Activated CD4-positive, alpha-beta memory T cell treated with anti-CD3 and anti-CD28 coated beads, Interleukin-2, amount 10 ng/mL, durations not matched to agents 7 days and 5 days (primary cell): ENCODE data around the gene OSBP2. TPM values are rescaled to one million over a fixed set of nuclear protein-coding genes. Genes with fewer than 3 reads are reported as not detected.

ENCODE experiments used
- CTCF ChIA-PET: fragments of 350-600 bp; sonication (Branson Sonifier 250); formaldehyde crosslinking; loops from one replicate; lab custom pipeline; 2021; ENCODE audit warnings: antibody characterized with exemption, inconsistent platforms; lab: Charles Lee
- POLR2A ChIA-PET: fragments of 350-600 bp; sonication (Branson Sonifier 250); formaldehyde crosslinking; loops from one replicate; lab custom pipeline; 2021; ENCODE audit warnings: antibody characterized with exemption; lab: Charles Lee
- DNase-seq: peaks from one replicate; pipeline ENCODE4 v3.0.0-alpha.2; 2020
- H3K27ac Mint-ChIP-seq: one replicate; pipeline ENCODE4 v1.8.0; 2021; ENCODE audit warnings: mild to moderate bottlenecking, mixed read lengths
- H3K27me3 Mint-ChIP-seq: one replicate; pipeline ENCODE4 v1.8.0; 2021; ENCODE audit warnings: mixed read lengths
- H3K36me3 Mint-ChIP-seq: one replicate; pipeline ENCODE4 v1.8.0; 2021; ENCODE audit warnings: low read depth, mixed read lengths
- H3K4me1 Mint-ChIP-seq: one replicate; pipeline ENCODE4 v1.8.0; 2021; ENCODE audit warnings: mixed read lengths
- H3K4me3 Mint-ChIP-seq: one replicate; pipeline ENCODE4 v1.8.0; 2021; ENCODE audit warnings: mild to moderate bottlenecking, mixed read lengths
- H3K9me3 Mint-ChIP-seq: one replicate; pipeline ENCODE4 v1.8.0; 2021; ENCODE audit warnings: mixed read lengths
- total RNA-seq, 2 experiments: library from RNA; stranded (reverse); gene quantifications; one replicate each; pipeline ENCODE4 v1.2.3, GENCODE V29; 2021

Gene OSBP2
- total RNA-seq, 2 experiments from 2014 or later: 4.8 to 5.0 TPM

DNA sequence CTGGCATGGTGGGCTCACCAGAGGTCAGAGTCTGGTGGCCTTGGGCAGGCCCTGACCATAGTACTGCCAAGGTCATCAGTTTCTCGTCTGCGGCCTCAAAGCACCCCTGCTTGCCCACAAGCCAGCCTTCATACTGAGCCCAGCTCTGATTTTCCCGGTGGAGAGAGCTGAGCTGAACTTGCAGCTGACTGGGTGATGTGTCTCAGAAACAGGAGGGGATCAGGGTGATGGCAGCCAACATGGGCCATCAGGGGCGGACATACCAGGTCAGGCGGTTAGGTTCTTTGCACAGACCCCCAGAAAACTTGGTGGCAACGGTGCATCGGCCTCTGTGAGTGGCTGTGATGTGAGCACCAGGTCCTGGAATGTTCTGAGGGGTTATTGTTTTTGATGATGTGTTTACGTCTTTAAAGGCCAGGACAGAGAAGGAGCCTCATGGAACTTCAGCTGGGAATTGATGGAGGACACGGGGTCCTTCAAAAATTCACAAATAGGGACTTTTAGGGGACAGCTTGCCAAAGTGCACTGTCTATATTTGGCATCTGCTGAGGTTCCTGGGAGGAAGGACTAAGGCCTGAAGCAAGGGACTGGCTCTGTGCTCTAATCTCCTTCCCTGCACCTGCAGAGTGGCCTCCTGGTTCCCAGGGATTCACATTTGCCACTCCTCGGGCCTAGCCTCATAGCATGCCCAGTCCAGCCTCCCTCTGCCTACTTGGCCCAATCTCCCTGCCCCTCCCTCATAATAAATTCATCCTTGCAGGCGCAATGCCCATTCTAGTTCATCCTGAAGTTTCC lies 131.2 kb downstream of the OSBP2 start:
- Mint-ChIP-seq H3K27me3 (peaks cover 33% of the 10 kb centered on the region), H3K9me3 (no peaks in the 10 kb centered on the region), H3K4me3 (no peak overlapping the region), H3K4me1 (peaks cover 13% of the 10 kb centered on the region), H3K36me3 (no peaks in the 10 kb centered on the region), H3K27ac (no peak overlapping the region)
- POLR2A ChIA-PET: no interaction called here
- no peak for DNase-seq
- CTCF ChIA-PET: no interaction called here

DNA sequence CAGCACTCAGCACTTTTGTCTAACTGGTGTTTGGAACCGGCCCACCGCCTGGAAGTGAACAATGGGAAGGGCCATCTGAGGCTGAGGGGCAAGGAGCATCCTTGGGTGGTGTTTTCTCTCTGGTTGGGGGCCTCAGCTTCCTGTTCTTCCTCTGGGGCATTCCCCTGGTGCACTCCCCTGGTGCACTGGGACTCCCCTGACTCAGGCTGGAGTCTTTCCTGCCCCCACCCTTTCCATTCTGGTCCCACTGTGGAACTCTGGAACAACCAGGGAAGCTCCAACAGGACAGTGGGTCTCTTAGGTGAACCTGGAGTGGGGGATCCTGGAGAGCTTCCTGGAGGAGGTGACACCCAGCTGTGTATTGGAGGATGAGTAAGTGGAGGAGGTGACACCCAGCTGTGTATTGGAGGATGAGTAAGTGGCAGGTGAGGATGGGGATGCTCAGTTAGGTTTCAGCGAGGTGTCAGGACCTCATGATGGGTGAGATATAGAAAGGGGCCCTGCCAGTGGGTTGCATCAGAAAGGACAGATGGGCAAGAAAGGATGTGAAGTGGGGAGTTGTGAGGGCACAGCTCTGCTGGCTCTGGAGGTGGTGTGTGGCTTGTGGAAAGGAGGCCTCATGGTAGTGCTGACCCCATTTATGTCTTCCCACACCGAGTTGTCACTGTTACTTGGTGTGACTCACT lies 132.1 kb downstream of the OSBP2 start:
- Mint-ChIP-seq H3K9me3 (no peaks in the 10 kb centered on the region), H3K27me3 (peaks cover 24% of the 10 kb centered on the region), H3K4me1 (peaks cover 9% of the 10 kb centered on the region), H3K36me3 (no peaks in the 10 kb centered on the region), H3K4me3 (no peak overlapping the region), H3K27ac (no peak overlapping the region)
- CTCF ChIA-PET: no interaction called here
- no peak for DNase-seq
- POLR2A ChIA-PET: no interaction called here

DNA sequence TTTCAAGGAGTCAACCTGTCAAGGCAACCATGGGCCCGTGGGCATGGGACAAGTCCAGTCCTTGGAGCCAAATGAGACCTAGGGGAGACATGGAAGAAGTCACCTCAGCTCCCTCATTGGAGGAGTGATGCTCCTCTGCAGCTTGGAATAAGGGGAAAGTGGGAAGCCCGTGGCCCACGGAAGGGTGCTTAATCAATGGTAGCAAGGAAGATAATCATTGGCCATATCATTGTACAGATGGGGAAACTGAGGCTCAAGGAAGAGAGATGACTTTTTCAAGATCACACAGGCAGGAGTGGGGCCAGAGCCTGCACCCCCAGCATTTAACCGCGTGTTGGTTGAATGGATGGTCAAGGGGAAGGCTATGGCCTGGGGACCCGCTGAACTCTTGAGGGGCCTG lies 133.0 kb downstream of the OSBP2 start:
- Mint-ChIP-seq H3K4me1 (peaks cover 9% of the 10 kb centered on the region), H3K9me3 (no peaks in the 10 kb centered on the region), H3K27me3 (peaks cover 20% of the 10 kb centered on the region), H3K27ac (no peak overlapping the region), H3K4me3 (no peak overlapping the region), H3K36me3 (no peaks in the 10 kb centered on the region)
- CTCF ChIA-PET: no interaction called here
- POLR2A ChIA-PET: no interaction called here
- no peak for DNase-seq

DNA sequence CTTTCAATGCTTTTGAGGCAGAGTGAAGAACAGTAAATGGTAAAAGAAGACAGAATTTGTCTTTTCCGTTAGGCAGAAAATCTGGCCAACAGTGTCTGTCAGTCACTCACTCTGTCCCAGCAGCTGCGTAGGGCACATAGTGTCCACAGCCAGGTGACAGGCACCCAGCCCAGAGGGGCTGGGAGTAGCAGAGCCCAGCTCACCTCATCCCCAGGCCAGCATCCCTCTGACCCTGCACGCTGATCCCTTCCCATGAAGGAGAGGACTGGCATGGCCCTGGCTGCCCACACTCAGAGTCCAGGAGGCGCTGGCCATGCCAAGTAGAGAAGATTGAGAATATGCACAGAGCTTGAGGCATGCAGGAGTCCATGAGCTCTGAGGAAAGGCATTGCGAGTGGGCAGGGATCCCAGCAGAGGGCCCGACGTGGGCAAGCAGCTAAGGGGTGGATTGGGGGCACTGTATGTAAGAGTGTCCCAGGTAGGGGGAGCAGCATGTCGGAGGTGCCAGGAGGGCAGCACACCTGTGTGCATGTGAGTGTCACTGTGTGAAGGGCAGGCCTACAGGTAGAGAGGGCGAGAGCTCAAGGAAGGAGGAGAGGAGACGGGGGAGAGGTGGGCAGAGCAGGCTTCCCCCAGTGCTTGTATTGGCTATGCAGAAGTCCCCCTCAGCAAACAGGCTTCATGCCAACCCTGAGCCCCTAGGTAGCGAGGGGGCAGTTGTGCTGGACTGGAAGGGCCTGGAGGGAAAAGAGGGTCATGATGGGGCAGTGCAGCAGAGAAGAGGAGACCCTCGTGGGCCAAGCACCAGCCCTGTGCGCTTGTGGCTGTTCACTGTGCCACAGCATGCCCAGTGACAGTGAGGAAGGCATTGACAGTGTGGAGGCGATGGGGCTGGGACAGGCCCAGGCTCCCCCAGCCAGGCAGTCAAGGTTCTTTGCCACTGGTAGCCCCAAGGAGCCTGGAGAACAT lies 133.8 kb downstream of the OSBP2 start:
- no peak overlapping the region for H3K4me3 Mint-ChIP-seq
- no peaks in the 10 kb centered on the region for H3K36me3 Mint-ChIP-seq
- H3K27me3 Mint-ChIP-seq: peaks cover 14% of the 10 kb centered on the region
- DNase-seq: no peak
- CTCF ChIA-PET: no interaction called here
- H3K4me1 Mint-ChIP-seq: peaks cover 6% of the 10 kb centered on the region
- no peaks in the 10 kb centered on the region for H3K9me3 Mint-ChIP-seq
- H3K27ac Mint-ChIP-seq: no peak overlapping the region
- POLR2A ChIA-PET: no interaction called here

DNA sequence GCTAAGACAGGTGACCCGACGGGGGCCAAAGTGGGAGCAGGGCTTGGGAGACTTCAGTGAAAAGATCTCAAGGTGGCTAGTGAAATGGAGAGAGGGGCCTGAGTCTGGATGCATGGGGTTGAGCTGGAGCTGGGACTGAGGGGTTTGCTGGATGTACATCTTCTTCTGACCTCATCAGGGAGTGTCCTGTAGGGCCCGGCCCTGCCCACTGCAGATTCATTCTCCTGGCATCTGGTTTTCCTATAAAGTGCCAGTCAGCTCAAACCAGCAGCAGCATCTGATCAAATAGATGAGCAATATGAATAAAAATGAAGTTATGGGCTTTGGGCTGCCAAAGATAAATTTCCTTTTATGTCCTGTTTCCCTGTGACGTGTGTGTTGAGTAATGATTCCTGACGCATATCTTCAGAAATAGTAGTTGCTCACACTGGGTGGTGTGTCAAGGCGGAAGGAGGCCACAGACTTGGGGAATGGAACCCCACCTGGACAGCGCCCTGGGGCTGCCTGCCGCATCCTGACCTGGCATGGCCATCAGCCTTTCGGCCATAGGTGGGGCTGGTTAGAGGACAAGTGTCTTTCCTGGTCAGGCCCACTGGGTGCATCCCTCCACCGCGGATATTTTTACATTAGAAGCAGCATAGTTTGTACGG lies 135.4 kb downstream of the OSBP2 start:
- Mint-ChIP-seq H3K4me1 (peaks cover 6% of the 10 kb centered on the region), H3K36me3 (no peaks in the 10 kb centered on the region), H3K9me3 (no peaks in the 10 kb centered on the region), H3K27ac (no peak overlapping the region), H3K4me3 (no peak overlapping the region), H3K27me3 (peaks cover 7% of the 10 kb centered on the region)
- POLR2A ChIA-PET: no interaction called here
- CTCF ChIA-PET: no interaction called here
- DNase-seq: no peak

DNA sequence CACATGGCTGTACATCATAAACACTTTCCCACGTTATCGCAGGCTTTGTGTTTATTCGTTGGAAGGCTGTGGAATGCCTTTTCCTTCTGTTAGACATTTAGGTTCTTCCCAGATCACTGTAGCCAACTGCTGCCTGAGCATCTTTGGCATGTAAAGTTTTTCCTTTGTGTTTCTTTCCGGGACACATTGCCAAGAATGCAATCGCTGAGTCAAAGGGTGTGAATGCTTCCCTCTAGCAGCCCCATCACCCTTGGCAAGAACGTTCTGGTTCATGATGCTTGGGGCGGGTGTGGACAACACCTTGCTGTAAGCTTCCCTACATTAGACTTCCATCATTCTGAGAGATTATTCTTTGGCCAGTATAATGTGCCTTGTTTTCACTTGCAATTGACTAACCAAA lies 136.2 kb downstream of the OSBP2 start:
- Mint-ChIP-seq H3K9me3 (no peaks in the 10 kb centered on the region), H3K36me3 (no peaks in the 10 kb centered on the region), H3K27me3 (peaks cover 4% of the 10 kb centered on the region), H3K4me1 (peaks cover 6% of the 10 kb centered on the region), H3K27ac (no peak overlapping the region), H3K4me3 (no peak overlapping the region)
- POLR2A ChIA-PET: no interaction called here
- DNase-seq: no peak
- CTCF ChIA-PET: interaction anchor here (0.6 kb wide), 1 partner anchor 221 kb away, joined by 3 read pairs; no protein-coding TSS in a partner anchor

DNA sequence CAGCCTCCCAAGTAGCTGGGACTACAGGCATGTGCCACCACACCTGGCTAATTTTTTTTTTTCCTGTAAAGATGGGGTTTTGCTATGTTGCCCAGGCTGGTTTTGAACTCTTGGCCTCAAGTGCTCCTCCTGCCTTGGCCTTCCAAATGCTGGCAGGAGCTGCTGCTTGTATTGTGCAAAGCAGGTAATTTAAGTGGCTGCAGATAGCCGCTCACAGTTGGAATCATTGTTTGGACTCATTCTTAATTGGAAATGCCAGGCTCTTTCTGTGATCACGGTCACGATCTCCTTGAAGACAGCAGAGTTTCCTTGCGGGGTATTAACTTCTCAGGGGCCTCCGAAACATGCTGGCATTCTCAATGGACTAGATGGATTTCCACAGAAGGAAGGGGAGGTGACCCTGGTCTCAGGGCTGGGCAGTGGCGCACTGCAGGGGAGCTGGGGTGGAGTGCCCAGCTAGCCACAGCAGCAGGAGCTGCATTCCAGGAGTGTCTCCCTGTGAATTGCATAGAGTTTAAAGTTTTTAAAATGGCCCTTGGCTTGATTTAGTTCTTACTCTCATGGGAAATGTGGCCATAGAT lies 137.8 kb downstream of the OSBP2 start:
- Mint-ChIP-seq H3K4me3 (no peak overlapping the region), H3K27me3 (peaks cover 4% of the 10 kb centered on the region), H3K36me3 (no peaks in the 10 kb centered on the region), H3K9me3 (no peaks in the 10 kb centered on the region), H3K27ac (no peak overlapping the region), H3K4me1 (no peaks in the 10 kb centered on the region)
- POLR2A ChIA-PET: no interaction called here
- no peak for DNase-seq
- CTCF ChIA-PET: no interaction called here

DNA sequence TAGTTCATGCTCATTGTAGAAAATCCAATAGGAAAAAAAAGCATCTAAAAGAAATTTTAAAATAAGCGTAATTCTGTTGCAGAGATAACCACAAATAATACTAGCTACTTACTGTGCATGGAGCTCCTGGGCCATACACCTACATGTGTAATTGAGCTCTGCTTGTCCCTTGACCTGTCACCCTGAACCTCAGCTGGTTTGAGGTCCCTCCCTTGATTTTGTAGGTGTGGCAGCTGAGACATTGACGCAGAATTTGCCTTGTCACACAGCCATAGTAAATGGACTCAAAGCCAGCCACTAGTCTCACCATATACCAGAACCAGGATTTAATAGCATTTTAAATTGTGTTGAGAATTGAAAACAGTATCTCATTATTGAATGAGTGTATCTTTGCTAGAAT lies 138.6 kb downstream of the OSBP2 start:
- H3K27ac Mint-ChIP-seq: no peak overlapping the region
- no peaks in the 10 kb centered on the region for H3K4me1 Mint-ChIP-seq
- POLR2A ChIA-PET: no interaction called here

DNA sequence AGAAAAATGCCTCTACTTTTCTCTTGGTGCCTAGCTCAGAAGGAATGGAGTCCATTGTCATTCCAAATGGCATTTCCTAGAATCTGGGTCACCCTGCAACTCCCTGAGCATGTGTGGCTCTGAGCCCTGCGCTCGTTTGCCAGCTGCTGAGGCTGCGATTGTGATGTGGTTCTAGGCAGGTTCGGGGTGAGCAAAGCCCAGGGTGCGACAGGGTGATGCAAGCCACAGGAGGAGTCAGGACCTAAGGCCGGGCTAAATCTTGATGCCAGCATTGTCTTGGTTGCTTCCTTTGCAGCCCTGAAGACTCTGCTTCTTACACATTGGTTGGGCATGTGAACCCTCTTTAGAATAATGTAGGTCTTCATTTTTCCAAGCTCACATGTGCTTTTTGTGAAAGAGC lies 142.9 kb downstream of the OSBP2 start:
- Mint-ChIP-seq H3K27ac (no peak overlapping the region), H3K4me3 (no peak overlapping the region), H3K27me3 (peaks cover 4% of the 10 kb centered on the region), H3K4me1 (peaks cover 1% of the 10 kb centered on the region), H3K36me3 (no peaks in the 10 kb centered on the region), H3K9me3 (peaks cover 2% of the 10 kb centered on the region)
- no peak for DNase-seq
- ChIA-PET CTCF (no interaction called here), POLR2A (no interaction called here)

More for the DNA sequence above, 138.6 kb downstream of the OSBP2 start:
- H3K9me3 Mint-ChIP-seq: peaks cover under 1% of the 10 kb centered on the region
- no peaks in the 10 kb centered on the region for H3K36me3 Mint-ChIP-seq
- CTCF ChIA-PET: interaction anchor here (0.6 kb wide), 1 partner anchor 89 kb away, joined by 4 read pairs; no protein-coding TSS in a partner anchor
- H3K4me3 Mint-ChIP-seq: no peak overlapping the region
- peaks cover 4% of the 10 kb centered on the region for H3K27me3 Mint-ChIP-seq
- no peak for DNase-seq

DNA sequence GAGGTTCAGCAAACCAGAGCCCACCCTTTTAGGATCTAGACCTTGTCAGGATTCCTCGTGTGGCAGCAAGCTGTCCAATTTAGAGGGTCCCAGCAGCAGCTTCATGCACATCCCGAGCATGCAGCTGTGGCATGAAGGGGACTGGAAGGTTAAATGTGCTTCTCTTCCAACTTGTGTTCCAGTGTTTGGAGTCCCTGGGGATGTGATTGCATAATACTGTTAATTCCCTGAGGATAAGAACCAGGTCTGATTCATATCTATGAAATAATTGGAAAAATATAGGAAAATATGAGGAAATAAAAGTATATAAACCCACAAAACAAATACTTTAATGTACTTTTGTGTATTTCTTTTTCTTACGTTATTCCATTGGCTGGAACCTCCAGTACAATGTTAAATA lies 143.4 kb downstream of the OSBP2 start:
- H3K27ac Mint-ChIP-seq: no peak overlapping the region
- H3K36me3 Mint-ChIP-seq: no peaks in the 10 kb centered on the region
- peaks cover 2% of the 10 kb centered on the region for H3K9me3 Mint-ChIP-seq
- ChIA-PET POLR2A (no interaction called here), CTCF (no interaction called here)
- H3K27me3 Mint-ChIP-seq: peaks cover 4% of the 10 kb centered on the region
- peaks cover 1% of the 10 kb centered on the region for H3K4me1 Mint-ChIP-seq
- no peak overlapping the region for H3K4me3 Mint-ChIP-seq
- DNase-seq: no peak

DNA sequence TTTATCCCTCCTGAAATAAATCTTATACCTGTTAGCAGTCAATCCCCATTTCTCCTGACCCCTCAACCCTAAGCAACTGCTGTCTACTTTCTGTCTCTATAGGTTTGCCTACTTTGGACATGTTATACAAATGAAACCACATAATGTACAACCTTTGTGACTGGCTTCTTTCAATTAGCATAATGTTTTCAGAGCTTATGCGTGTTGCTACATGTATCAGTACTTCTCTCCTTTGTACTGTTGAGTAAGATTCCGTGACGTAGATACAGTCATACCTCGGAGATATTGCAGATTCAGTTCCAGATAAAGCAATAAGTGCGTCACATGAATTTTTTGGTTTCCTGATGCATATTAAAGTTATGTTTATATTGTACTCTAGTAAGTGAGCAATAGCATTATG lies 146.6 kb downstream of the OSBP2 start:
- Mint-ChIP-seq H3K4me3 (no peak overlapping the region), H3K27me3 (no peaks in the 10 kb centered on the region), H3K36me3 (no peaks in the 10 kb centered on the region), H3K27ac (no peak overlapping the region), H3K4me1 (peaks cover 1% of the 10 kb centered on the region), H3K9me3 (peaks cover 2% of the 10 kb centered on the region)
- ChIA-PET CTCF (no interaction called here), POLR2A (no interaction called here)
- no peak for DNase-seq

DNA sequence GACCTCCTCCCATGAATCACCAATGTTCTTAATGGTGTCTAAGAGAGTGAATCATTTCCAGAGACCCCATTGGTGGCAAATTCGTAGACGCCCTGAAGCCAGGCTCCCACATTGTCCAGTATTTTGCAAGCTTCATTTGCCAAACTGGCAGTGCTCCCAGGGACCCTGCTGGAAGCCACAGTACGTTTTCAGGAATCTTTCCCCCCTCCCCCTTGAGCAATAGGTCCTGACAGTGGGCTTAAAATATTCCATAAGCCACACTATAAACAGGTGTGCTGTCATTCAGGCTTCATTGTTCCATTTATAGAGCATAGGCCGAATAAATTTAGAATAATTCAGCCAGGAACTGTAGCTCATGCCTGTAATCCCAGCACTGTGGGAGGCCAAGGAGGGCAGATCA lies 148.6 kb downstream of the OSBP2 start:
- ChIA-PET CTCF (no interaction called here), POLR2A (no interaction called here)
- no peaks in the 10 kb centered on the region for H3K36me3 Mint-ChIP-seq
- peaks cover 2% of the 10 kb centered on the region for H3K9me3 Mint-ChIP-seq
- H3K4me1 Mint-ChIP-seq: peaks cover 1% of the 10 kb centered on the region
- H3K27me3 Mint-ChIP-seq: peaks cover 2% of the 10 kb centered on the region
- no peak overlapping the region for H3K27ac Mint-ChIP-seq
- no peak for DNase-seq
- H3K4me3 Mint-ChIP-seq: no peak overlapping the region
